ENCODE results near the gene TLE1. TPM values are rescaled to one million over a fixed set of nuclear protein-coding genes. Genes with fewer than 3 reads are reported as not detected.

The TLE1 gene
- total and polyA plus RNA-seq, 2 donors (not counting 1 experiment from before 2014, with no cell fraction given) = 33.5 to 80.3 TPM

- Mint-ChIP-seq H3K4me1 (peaks cover 12% of the 10 kb centered on the region), H3K27me3 (no peaks in the 10 kb centered on the region), H3K4me3 (no peak overlapping the region), H3K27ac (no peak overlapping the region), H3K9me3 (ENCODE audit: insufficient read depth) (no peaks in the 10 kb centered on the region)
- H3K36me3 ChIP-seq (replicated peaks in 1 of 2; ENCODE audit: control extremely low read depth in 1 of 2, control insufficient read depth in 1 of 2, extremely low read depth in 1 of 2, insufficient read depth in 2 of 2, low read length in 1 of 2) = no peaks in the 10 kb centered on the region
- TF ChIP-seq, protein P1, sequence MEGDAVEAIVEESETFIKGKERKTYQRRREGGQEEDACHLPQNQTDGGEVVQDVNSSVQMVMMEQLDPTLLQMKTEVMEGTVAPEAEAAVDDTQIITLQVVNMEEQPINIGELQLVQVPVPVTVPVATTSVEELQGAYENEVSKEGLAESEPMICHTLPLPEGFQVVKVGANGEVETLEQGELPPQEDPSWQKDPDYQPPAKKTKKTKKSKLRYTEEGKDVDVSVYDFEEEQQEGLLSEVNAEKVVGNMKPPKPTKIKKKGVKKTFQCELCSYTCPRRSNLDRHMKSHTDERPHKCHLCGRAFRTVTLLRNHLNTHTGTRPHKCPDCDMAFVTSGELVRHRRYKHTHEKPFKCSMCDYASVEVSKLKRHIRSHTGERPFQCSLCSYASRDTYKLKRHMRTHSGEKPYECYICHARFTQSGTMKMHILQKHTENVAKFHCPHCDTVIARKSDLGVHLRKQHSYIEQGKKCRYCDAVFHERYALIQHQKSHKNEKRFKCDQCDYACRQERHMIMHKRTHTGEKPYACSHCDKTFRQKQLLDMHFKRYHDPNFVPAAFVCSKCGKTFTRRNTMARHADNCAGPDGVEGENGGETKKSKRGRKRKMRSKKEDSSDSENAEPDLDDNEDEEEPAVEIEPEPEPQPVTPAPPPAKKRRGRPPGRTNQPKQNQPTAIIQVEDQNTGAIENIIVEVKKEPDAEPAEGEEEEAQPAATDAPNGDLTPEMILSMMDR (IDR thresholded peaks at IDR 0.05) = no peak
- TF ChIP-seq EZH2 (IDR thresholded peaks at IDR 0.05; ENCODE audit: borderline replicate concordance, insufficient read depth, low read depth, low read length, poor library complexity, severe bottlenecking) = no peak
- no peaks in the 10 kb centered on the region for H3K9me3 ChIP-seq (ENCODE audit: control extremely low read depth in 1 of 3, control insufficient read depth in 2 of 3, insufficient read depth in 1 of 3, low read length in 2 of 3)
- H3K9ac ChIP-seq (ENCODE audit: low read length) = no peak overlapping the region
- intact Hi-C loops (cut with micrococcal nuclease) = no loop called here
- POLR2A ChIA-PET = no interaction called here
- ATAC-seq (ENCODE audit: low read depth) = no peak
- no peaks in the 10 kb centered on the region for H3K79me2 ChIP-seq (ENCODE audit: control insufficient read depth, insufficient read depth, low read length)
- H4K20me1 ChIP-seq (ENCODE audit: control insufficient read depth, insufficient read depth, low read length, poor library complexity, severe bottlenecking) = no peaks in the 10 kb centered on the region
- no CpG with 5 or more reads among the region's 4 CpGs for WGBS (ENCODE audit: insufficient coverage)
- CTCF ChIA-PET = interaction anchor here (1.5 kb wide), 1 partner anchor 124 kb away, joined by 4 read pairs; no protein-coding TSS in a partner anchor
- H2AFZ ChIP-seq (ENCODE audit: insufficient read depth, low read depth, low read length, poor library complexity, severe bottlenecking) = no peak overlapping the region
- H3K27me3 ChIP-seq (replicated peaks in 1 of 4; ENCODE audit: control extremely low read depth in 1 of 4, control insufficient read depth in 3 of 4, insufficient read depth in 4 of 4, low read length in 3 of 4) = no peaks in the 10 kb centered on the region
- no peak overlapping the region for H3K27ac ChIP-seq (ENCODE audit: low read length in 2 of 2)
- H3K4me1 ChIP-seq (ENCODE audit: control insufficient read depth in 2 of 2, insufficient read depth in 2 of 2, low read length in 2 of 2) = peaks cover 3 to 5% of the 10 kb centered on the region in 2 donors
- no peak overlapping the region for H3K4me3 ChIP-seq (ENCODE audit: control extremely low read depth in 1 of 5, extremely low read depth in 1 of 5, insufficient read depth in 1 of 5, low read depth in 2 of 5, low read length in 4 of 5)
- H3K4me2 ChIP-seq (replicated peaks; ENCODE audit: low read depth, low read length, poor library complexity, severe bottlenecking) = no peak overlapping the region
- no peak for DNase-seq
These were observed 126.3 kb downstream of the TLE1 start for GRCh38 chr9:81563020-81563407.

GRCh38 chr9:81562231-81563019 lies 126.9 kb downstream of the TLE1 start:
- intact Hi-C loops (cut with micrococcal nuclease) = no loop called here
- Histone ChIP-seq H3K4me2 (replicated peaks; ENCODE audit: low read depth, low read length, poor library complexity, severe bottlenecking) (no peak overlapping the region), H3K36me3 (replicated peaks in 1 of 2; ENCODE audit: control extremely low read depth in 1 of 2, control insufficient read depth in 1 of 2, extremely low read depth in 1 of 2, insufficient read depth in 2 of 2, low read length in 1 of 2) (no peaks in the 10 kb centered on the region), H3K27me3 (replicated peaks in 1 of 4; ENCODE audit: control extremely low read depth in 1 of 4, control insufficient read depth in 3 of 4, insufficient read depth in 4 of 4, low read length in 3 of 4) (no peaks in the 10 kb centered on the region), H3K79me2 (ENCODE audit: control insufficient read depth, insufficient read depth, low read length) (no peaks in the 10 kb centered on the region), H3K27ac (ENCODE audit: low read length in 2 of 2) (no peak overlapping the region), H3K9me3 (ENCODE audit: control extremely low read depth in 1 of 3, control insufficient read depth in 2 of 3, insufficient read depth in 1 of 3, low read length in 2 of 3) (no peaks in the 10 kb centered on the region), H4K20me1 (ENCODE audit: control insufficient read depth, insufficient read depth, low read length, poor library complexity, severe bottlenecking) (no peaks in the 10 kb centered on the region), H3K4me3 (ENCODE audit: control extremely low read depth in 1 of 5, extremely low read depth in 1 of 5, insufficient read depth in 1 of 5, low read depth in 2 of 5, low read length in 4 of 5) (no peak overlapping the region), H3K9ac (ENCODE audit: low read length) (no peak overlapping the region), H3K4me1 (ENCODE audit: control insufficient read depth in 2 of 2, insufficient read depth in 2 of 2, low read length in 2 of 2) (peaks cover 3 to 5% of the 10 kb centered on the region in 2 donors), H2AFZ (ENCODE audit: insufficient read depth, low read depth, low read length, poor library complexity, severe bottlenecking) (no peak overlapping the region)
- no peak for ATAC-seq (ENCODE audit: low read depth)
- WGBS (ENCODE audit: insufficient coverage) = 93% methylated on average over 5 of the region's 10 CpGs
- TF ChIP-seq EZH2 (IDR thresholded peaks at IDR 0.05; ENCODE audit: borderline replicate concordance, insufficient read depth, low read depth, low read length, poor library complexity, severe bottlenecking) = no peak
- POLR2A ChIA-PET = no interaction called here
- DNase-seq = no peak
- H3K27ac Mint-ChIP-seq = no peak overlapping the region
- no peak overlapping the region for H3K4me3 Mint-ChIP-seq
- H3K4me1 Mint-ChIP-seq = peaks cover 12% of the 10 kb centered on the region
- no peaks in the 10 kb centered on the region for H3K9me3 Mint-ChIP-seq (ENCODE audit: insufficient read depth)
- CTCF ChIA-PET = interaction anchor here (1.5 kb wide), 1 partner anchor 124 kb away, joined by 4 read pairs; no protein-coding TSS in a partner anchor
- no peaks in the 10 kb centered on the region for H3K27me3 Mint-ChIP-seq
